ENCODE measurements around the gene TEX22. TPM values are rescaled to one million over a fixed set of nuclear protein-coding genes. Genes with fewer than 3 reads are reported as not detected.

The TEX22 gene
- total RNA-seq, 4 donors from 2014 or later, result not detected

DNA sequence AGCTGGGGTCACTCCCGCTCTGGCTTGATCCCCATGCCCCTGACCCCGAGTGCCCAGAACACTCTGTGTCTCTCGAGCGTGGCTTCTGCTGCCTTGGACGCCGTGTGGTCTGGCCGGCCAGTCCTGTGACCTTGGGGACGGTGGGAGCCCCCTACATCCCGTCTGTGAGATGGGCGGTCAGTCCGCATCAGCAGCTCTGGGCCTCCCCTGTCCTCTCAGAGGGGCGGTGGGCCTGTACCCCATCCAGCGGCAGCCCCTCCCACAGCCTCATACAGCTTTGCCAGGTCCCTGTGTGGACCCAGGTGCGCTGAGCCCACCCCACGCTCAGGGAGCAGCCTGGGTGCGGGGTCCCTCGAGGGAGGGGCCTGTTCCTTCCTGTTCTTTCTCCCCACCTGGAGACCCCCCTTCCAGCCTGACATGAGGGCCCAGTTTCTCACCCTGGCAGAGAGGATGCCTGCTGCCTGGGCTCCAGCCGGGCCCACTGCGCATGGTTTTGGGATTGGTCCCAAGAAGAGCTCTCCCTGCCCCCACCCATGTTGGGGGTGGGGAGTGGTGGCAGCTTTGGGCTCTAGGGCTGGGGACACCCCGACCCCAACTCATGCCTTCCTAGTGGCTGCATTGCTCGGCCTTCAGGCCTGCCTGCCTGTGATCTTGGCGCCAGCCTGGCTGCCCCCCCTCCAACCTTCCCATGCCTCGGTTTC lies 22.8 kb downstream of the TEX22 start:
- Histone ChIP-seq H3K4me1 (peaks cover 22 to 27% of the 10 kb centered on the region in 2 donors), H3K4me3 (peak overlapping the region; percentile 59 to 75 (median 66)), H3K27me3 (no peaks in the 10 kb centered on the region), H3K27ac (peak overlapping the region; percentile 69 to 77 (median 72)), H3K36me3 (no peaks in the 10 kb centered on the region), H3K9me3 (no peaks in the 10 kb centered on the region)
- DNase-seq (no peak), ATAC-seq (no peak)
- in situ Hi-C loops (cut with MboI; ENCODE audit: low sequenced_read_pairs in 4 of 4) (no loop called here), intact Hi-C loops (cut with DNase I; ENCODE audit: low total_unique reads) (no loop called here)
- TF ChIP-seq, protein P1, sequence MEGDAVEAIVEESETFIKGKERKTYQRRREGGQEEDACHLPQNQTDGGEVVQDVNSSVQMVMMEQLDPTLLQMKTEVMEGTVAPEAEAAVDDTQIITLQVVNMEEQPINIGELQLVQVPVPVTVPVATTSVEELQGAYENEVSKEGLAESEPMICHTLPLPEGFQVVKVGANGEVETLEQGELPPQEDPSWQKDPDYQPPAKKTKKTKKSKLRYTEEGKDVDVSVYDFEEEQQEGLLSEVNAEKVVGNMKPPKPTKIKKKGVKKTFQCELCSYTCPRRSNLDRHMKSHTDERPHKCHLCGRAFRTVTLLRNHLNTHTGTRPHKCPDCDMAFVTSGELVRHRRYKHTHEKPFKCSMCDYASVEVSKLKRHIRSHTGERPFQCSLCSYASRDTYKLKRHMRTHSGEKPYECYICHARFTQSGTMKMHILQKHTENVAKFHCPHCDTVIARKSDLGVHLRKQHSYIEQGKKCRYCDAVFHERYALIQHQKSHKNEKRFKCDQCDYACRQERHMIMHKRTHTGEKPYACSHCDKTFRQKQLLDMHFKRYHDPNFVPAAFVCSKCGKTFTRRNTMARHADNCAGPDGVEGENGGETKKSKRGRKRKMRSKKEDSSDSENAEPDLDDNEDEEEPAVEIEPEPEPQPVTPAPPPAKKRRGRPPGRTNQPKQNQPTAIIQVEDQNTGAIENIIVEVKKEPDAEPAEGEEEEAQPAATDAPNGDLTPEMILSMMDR (IDR thresholded peaks at IDR 0.05 in 4 of 5, conservative IDR thresholded peaks at IDR 0.05 in 1 of 5), result no peak
- no peak for TF ChIP-seq POLR2A (IDR thresholded peaks at IDR 0.05)

DNA sequence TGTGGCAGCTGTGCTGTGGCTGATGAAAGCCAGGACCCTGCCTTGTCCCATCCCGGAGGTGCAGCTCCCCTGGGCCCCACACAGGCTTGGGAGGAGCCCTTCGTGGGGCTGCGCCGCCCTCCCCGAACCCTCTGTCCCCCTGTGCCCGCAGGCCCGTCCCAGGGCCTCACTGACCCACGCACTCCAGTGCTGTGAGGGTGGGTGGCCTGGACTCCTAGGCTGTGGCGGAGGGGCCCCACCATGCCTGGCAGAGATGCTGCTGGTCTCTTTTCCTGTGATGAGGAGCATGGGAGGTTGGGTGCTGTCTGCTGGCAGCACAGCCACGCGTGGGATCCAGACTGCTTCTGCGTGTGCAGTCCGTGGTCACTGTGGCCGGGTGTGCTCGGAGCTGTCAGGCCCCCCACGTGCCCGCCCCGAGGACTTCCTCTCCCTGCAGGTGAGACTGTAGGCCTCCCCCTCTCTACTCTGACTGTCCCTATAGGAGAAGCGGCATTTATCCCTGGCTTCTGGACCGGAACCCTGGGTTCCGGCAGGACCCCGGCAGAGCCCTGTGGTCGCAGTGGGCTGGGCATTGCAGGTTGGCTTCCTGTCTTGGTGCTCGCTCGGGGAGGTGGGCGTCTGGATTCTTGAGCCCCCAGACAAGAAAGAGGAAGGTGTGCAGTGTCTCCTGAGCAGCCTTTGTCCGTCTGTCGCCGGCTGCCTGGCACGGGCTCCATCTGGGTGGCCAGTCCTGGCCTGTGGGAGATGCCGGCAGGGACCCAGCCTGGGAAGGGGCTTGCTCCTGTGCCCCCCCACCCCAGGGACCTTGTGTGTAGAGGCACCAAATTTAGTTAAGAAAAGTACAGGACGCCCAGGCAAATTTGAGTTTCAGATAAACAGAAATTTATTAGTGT lies 23.6 kb downstream of the TEX22 start:
- in situ Hi-C loops (cut with MboI; ENCODE audit: low sequenced_read_pairs in 4 of 4), result no loop called here

DNA sequence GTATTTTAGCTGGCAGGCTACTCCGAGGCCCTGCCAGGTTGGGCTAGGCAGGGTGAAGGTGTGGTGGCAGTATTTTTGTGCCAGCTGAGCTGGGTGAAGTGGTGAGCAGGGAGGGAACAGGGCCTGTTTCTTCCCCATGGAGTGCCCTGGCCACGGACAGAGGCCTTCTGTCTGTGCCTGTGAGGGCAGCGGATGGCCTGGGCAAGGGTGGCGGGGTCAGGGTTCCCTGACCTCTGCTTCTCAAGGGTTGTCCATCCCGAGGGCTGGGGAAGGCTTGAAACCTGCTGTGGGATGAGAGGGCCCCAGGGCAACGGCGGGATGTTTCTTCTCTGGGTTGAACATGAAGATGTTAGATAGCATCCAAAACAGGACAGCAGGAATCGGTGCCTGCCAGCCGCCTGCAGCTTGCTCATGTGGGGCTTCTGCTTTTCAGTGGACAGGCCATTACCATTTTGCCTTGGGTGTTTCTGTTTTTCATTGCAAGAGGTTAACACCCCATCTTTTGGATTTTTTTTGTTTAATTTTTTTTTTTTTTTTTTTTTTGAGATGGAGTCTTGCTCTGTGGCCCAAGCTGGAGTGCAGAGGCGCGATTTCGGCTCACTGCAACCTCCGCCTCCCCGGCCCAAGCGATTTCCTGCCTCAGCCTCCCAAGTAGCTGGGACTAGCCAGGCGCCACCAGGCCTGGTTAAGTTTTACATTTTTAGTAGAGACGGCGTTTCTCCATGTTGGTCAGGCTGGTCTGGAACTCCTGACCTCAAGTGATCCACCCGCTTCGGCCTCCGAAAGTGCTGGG lies 24.6 kb downstream of the TEX22 start:
- DNase-seq (no peak), ATAC-seq (no peak)
- no peaks in the 10 kb centered on the region for H3K27me3 ChIP-seq
- no peaks in the 10 kb centered on the region for H3K36me3 ChIP-seq
- peaks cover 22 to 24% of the 10 kb centered on the region in 2 donors for H3K4me1 ChIP-seq
- no peaks in the 10 kb centered on the region for H3K9me3 ChIP-seq
- intact Hi-C loops (cut with DNase I; ENCODE audit: low total_unique reads), result no loop called here
- no peak overlapping the region for H3K4me3 ChIP-seq
- peak overlapping the region in 2 of 4 donors; percentile 15 to 77 for H3K27ac ChIP-seq
- no peak for TF ChIP-seq POLR2A (IDR thresholded peaks at IDR 0.05)
- TF ChIP-seq, protein P1 (IDR thresholded peaks at IDR 0.05 in 4 of 5, conservative IDR thresholded peaks at IDR 0.05 in 1 of 5), result no peak
- in situ Hi-C loops (cut with MboI; ENCODE audit: low sequenced_read_pairs in 4 of 4), result no loop called here

More for the DNA sequence above, 23.6 kb downstream of the TEX22 start:
- DNase-seq (no peak), ATAC-seq (no peak)
- intact Hi-C loops (cut with DNase I; ENCODE audit: low total_unique reads), result no loop called here
- Histone ChIP-seq H3K4me1 (peaks cover 22 to 24% of the 10 kb centered on the region in 2 donors), H3K27me3 (no peaks in the 10 kb centered on the region), H3K9me3 (no peaks in the 10 kb centered on the region), H3K4me3 (no peak overlapping the region), H3K27ac (peak overlapping the region in 3 of 4 donors; percentile 69 to 77 (median 73)), H3K36me3 (no peaks in the 10 kb centered on the region)
- no peak for TF ChIP-seq POLR2A (IDR thresholded peaks at IDR 0.05)
- TF ChIP-seq, protein P1 (IDR thresholded peaks at IDR 0.05 in 4 of 5, conservative IDR thresholded peaks at IDR 0.05 in 1 of 5), result no peak

DNA sequence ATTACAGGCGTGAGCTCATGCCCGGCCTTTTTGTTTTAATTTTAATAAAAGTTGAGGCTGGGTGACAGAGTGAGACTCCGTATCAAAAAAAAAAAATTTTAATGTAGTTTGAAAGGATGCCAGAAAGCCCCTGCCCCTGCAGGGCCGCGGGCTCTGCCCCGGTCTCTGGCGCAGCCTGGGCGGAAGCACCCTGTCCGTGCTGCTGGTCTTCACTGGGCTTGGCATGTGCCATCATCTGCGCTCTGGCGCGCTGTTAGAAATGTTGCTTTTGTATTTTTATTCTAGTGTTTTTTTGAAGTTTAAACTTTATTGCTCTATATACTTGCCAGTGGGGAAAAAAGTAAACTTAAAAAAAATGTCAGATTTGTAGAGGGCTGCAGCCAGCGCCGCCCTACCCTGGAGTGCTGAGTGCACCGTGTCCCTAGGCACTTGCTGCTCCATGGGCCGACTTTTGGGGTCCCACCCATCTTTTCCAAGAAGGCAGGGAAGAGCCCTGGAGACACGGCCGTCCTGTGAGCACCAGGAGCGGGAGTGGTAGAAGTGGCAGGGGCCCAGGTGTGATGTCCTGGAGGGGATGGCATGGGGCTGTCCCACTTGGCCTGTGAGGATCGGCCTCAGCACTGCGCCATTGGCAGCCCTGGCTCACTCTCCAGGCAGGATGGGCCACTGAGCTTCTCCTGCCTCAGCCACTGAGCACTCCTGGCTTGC lies 25.3 kb downstream of the TEX22 start:
- no peak for TF ChIP-seq POLR2A (IDR thresholded peaks at IDR 0.05)
- TF ChIP-seq, protein P1 (IDR thresholded peaks at IDR 0.05 in 4 of 5, conservative IDR thresholded peaks at IDR 0.05 in 1 of 5), result no peak
- no peak overlapping the region for H3K4me3 ChIP-seq
- H3K4me1 ChIP-seq, result peaks cover 22 to 23% of the 10 kb centered on the region in 2 donors
- DNase-seq (no peak), ATAC-seq (no peak)
- intact Hi-C loops (cut with DNase I; ENCODE audit: low total_unique reads), result no loop called here
- no peak overlapping the region for H3K27ac ChIP-seq
- no peaks in the 10 kb centered on the region for H3K27me3 ChIP-seq
- in situ Hi-C loops (cut with MboI; ENCODE audit: low sequenced_read_pairs in 4 of 4), result no loop called here
- H3K36me3 ChIP-seq, result no peaks in the 10 kb centered on the region
- H3K9me3 ChIP-seq, result no peaks in the 10 kb centered on the region

Measured in gastrocnemius medialis (tissue), 4 donors.